NK-92 (cell line): ENCODE data around the gene COBL.

ENCODE experiments used
- DNase-seq: peaks from one replicate; lab custom pipeline; 2025; ENCODE audit not compliant: unreplicated experiment; lab: John Stamatoyannopoulos, UW

Gene COBL, protein sequence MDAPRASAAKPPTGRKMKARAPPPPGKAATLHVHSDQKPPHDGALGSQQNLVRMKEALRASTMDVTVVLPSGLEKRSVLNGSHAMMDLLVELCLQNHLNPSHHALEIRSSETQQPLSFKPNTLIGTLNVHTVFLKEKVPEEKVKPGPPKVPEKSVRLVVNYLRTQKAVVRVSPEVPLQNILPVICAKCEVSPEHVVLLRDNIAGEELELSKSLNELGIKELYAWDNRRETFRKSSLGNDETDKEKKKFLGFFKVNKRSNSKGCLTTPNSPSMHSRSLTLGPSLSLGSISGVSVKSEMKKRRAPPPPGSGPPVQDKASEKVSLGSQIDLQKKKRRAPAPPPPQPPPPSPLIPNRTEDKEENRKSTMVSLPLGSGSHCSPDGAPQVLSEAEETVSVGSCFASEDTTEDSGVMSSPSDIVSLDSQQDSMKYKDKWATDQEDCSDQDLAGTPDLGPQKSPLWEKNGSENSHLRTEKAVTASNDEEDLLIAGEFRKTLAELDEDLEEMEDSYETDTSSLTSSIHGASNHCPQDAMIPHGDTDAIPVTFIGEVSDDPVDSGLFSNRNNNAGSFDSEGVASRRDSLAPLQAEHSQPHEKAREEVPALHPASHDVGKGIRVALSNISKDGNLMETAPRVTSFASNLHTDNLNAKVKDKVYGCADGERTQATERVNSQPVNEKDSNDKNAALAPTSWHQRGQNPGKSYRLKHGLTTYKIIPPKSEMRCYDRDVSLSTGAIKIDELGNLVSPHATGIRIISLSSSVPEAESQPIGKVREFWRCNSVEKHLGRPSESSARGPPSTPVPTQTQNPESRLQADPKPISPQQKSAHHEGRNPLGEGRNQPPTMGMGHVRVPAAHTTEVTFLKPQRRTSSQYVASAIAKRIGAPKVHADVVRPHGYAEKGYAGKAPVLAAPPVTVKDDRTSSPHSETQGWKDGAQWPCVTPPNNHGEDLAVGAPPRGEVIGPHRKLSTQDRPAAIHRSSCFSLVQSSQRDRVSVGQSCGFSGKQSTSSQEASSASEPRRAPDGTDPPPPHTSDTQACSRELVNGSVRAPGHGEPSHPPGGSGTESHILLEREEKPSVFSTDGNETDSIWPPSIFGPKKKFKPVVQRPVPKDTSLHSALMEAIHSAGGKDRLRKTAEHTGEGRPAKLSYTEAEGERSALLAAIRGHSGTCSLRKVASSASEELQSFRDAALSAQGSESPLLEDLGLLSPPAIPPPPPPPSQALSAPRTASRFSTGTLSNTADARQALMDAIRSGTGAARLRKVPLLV

GRCh38 chr7:51316666-51317581 is at the start of gene COBL:
Gene COBL, minus strand, starts transcription at chr7:51316809. Its CDS starts 176 bp downstream, at chr7:51316633.
- DNase-seq = no peak

GRCh38 chr7:51366172-51366728 is 49.6 kb upstream of the COBL start:
- DNase-seq = no peak

DNA sequence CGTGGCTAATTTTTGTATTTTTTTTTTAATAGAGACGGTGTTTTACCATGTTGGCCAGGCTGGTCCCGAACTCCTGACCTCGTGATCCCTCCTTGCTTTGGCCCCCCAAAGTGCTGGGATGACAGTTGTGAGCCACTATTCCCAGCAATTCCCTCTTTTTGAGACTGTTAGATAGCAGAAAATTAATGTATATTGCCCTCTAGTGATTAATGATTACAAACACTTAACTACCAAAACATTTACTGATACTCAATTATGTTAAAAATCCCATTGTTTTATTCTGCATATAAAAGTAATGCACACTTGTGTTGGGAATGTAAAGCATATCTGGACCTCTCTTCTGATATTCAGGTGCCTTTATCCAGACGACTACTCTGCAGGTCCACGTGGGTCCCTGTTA is 41.2 kb upstream of the COBL start:
- no peak for DNase-seq

GRCh38 chr7:51356849-51357516 is 40.4 kb upstream of the COBL start:
- no peak for DNase-seq

- no peak for DNase-seq
Measured at GRCh38 chr7:51354897-51355296, 38.3 kb upstream of the COBL start.

- no peak for DNase-seq
Measured at GRCh38 chr7:51354434-51354833, 37.8 kb upstream of the COBL start.

DNA sequence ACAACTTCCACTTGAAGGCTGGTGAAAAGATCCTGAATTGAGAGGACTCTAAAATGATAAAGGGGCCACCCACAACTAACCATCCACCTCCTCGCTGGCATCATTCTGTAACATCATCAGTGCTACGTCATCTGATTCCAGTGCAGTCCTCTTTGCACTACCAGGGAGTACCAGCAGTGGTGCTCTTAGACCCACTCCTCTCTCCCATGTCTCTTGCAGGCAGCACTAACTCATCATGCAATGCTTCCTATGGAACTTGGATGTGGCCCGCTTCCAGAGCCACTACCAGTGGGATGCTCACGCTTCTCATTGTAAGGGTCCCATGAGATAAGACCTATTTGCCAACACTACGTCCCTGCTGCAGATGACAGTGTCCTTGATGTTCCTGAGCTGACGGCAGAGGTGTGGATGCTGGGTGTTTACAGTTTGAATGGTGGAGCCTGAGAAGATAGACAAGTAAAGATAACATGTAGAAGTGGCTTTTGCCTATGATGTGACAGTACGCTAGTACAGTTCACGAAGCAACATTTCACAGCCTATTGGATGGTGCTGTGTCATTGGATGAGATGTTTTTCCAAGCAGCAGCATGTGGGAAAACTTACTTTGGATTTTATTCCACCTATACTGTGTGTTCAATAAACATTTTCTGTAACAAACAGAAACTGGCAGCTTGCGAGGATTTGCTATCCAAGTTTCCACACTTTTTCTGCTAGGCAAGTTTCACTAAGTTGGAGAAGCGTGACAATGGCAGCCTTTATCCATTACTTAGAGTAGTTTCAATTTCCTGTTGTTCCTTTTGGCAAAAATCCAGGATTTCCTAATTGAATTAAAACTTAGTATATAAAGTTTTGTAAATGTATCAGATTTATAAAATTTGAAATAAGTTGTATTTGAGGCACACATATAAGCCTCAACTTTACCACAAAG is 35.8 kb upstream of the COBL start:
- no peak for DNase-seq

DNA sequence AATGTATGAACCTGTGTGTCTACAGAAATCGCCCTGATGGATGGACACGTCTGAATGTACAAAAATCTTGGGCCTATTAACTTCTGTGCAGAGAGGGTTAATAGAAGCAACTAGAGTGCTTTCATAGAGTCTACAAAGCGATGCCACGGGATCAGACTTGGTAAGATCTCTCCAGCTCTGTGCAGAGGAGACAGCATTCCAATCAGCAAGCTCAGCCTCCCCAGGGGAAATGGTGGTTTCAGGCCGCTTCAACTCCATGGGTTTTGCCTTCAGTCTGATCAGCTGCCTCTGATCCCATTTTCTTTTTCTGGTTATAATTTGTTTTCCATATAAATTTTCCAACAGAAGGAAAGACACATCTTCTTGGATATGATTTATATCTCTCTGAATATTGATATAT is 35.1 kb upstream of the COBL start:
- no peak for DNase-seq

DNA sequence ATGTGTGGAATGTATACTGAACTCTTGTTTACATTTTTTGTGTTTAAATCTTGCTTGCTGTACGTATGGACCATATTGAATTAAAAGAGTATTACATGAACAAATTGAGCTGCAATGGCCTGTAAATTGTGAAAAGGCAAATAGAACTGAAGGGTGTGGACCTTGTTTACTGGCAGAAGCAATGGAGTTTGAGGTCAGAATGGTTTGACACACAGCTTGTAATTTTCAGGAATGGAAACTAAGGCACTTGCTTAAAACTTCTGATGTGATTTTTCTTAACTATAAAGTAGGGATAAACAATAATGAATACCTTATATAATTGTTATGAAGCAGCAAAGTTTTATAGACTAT is 33.9 kb upstream of the COBL start:
- no peak for DNase-seq

DNA sequence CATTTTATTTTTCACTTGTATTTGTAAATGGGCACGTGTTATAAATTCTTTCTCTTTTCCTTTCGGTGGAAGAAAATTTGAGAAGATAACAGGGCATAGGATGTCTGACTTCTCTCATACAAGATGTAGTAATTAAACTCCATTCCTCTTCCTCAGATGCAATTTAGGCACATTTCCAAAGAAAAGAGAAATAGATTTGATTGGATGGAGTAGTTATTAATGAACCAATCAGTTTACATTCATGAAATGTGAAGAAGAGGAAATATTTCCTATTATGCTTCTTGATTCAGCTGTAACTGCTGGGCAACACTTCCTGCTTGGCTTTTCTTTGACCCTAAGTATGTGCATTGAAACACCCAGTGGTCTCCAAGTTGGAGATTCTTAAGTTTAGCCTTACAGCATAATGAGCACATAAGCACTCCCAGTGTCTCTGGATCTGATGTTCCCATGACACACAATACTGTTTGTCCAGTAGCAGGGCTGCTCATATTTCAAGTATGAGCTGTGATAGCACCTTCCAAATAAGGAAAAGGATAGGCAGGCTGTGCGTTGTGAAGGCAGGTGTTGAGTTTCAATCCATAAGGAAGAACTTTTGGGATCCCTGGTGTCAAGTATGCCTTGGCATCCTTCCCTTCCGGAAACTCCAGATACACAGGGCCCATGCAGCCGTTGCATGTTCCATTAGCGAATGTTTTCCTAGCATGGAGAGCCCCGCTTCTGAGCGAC is 33.4 kb upstream of the COBL start:
- DNase-seq = no peak

DNA sequence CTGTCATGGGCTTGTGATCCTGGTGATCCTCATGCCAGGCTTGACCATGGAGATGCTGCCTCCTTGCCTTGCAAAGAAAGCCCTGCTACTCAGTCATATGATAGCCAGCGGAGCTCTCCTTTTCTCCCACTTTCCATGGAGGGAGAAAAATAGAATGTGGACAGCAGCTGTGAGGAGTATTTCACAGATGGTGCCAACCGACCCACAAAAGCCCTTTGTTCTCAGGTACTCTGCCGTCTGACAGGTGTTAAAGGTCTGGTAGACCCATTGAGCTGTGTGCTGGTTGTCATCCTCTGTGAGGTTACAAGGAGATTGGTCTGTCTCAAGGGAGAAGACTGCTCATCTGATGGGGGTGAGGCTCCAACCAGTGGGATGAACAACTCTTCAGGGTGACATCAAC is 29.5 kb upstream of the COBL start:
- no peak for DNase-seq

- DNase-seq = no peak
Measured at GRCh38 chr7:51344406-51345138, 28.0 kb upstream of the COBL start.

GRCh38 chr7:51340936-51341335 is 24.3 kb upstream of the COBL start:
- DNase-seq = no peak

DNA sequence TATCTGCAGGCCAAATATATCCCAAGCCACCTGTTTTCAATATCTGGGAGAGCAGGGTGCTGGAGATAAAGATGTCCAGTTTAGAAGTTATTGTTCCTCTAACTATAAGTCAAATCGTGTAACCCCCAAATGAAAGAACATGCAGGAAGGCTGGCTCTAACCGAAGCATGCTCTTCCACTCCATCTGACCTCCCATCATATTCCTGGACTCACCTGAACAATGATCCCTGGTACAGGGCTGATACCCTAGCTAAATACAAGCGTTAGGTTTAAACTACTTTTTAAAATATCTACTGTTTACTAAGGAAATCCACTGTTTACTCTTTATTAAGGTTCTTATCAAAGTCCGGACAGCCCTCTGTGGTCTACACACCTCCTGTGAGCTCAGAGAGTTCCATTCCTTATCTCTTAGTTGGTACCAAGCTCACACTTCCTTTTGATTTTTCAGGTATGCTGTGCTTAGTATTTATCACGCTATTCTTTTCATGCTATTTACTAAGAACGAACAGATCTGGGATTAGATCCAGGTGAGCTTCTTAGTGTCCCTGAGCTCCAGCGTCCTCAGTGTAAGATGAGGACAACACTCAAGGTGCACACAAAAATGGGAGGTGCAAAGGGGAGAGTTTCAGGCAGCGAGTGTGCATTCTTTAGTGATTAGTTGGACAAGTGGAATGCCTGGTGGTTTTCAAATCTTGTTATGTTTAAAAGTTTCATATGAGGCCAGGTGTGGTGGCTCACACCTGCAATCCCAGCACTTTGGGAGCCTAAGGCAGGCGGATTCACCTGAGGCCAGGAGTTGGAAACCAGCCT is 23.6 kb upstream of the COBL start:
- DNase-seq = no peak

DNA sequence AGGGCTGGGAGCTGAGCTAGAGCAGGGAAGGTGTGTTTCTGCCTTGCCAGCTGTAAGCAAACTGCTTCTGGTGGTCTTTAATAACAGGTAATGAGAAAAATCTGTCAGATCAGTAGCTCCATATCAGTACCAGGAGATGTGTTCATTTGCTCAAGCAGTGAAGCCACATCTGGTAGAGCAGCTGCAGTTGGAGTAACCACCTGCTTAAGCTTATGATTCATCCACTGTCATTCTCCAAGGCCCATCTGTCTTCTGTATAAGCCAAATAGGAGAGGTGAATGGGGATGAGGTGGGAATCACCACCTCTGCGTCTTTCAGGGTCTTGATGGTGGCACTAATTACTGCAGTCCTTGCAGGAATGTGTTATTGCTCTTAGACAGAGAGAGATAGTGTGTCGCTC is 18.4 kb upstream of the COBL start:
- DNase-seq = no peak

GRCh38 chr7:51329696-51330263 is 13.2 kb upstream of the COBL start:
- DNase-seq = no peak
